ENCODE results near the gene KANSL1.

The KANSL1 gene

DNA sequence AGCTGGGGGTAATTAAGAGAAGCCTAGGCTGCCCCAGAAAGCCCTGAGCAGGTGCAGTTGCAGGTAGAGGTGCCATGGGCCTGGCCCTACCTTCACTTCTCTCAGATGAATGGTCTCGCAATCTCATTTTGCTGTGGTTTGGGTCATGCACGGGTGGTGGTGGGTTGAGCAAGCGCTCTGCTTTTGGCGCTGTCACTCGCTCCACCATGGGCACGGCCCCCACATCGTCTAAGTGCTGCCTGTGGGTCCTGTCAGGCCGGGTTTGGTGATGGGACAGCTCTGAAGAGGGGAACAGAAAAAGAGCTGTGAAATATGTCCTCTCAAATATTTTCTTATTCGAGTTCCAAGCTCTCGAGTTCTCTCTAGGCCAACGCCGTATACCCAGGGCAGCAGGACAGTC is 154.3 kb downstream of the KANSL1 start:
- no peak for TF ChIP-seq Cebpa-rat (IDR thresholded peaks at IDR 0.05)
- Histone ChIP-seq H3K27me3 (no peaks in the 10 kb centered on the region), H3K4me2 (no peak overlapping the region), H4K20me1 (peaks cover 60% of the 10 kb centered on the region), H3K9me3 (no peaks in the 10 kb centered on the region), H3K4me3 (no peak overlapping the region), H3K4me1 (no peaks in the 10 kb centered on the region), H3K27ac (no peak overlapping the region), H3K36me3 (peaks cover 100% of the 10 kb centered on the region), H3K9ac (no peak overlapping the region)

DNA sequence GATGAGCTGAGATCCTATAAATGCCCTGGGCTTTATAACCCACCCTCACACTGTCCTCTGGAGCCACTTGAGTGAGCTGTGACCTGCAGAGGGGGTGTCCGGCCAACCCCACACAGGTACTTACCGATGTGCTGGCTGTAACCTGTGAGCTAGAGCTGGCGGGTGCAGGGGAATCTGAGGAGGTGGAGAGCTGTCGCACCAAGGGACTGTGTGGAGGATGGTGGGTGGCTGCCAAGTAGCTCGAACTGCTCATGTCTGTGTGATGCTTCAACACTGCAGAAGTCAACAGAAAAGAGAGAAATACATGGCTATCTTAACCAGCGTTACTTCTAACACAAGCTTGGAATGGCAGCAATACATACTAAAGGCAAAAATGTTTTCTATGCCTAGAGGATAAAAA is 154.8 kb downstream of the KANSL1 start:
- Histone ChIP-seq H3K27me3 (no peaks in the 10 kb centered on the region), H3K4me1 (no peaks in the 10 kb centered on the region), H3K36me3 (peaks cover 100% of the 10 kb centered on the region), H3K4me3 (no peak overlapping the region), H3K4me2 (no peak overlapping the region), H3K9ac (no peak overlapping the region), H3K27ac (no peak overlapping the region), H4K20me1 (peaks cover 59% of the 10 kb centered on the region), H3K9me3 (no peaks in the 10 kb centered on the region)
- no peak for TF ChIP-seq Cebpa-rat (IDR thresholded peaks at IDR 0.05)

DNA sequence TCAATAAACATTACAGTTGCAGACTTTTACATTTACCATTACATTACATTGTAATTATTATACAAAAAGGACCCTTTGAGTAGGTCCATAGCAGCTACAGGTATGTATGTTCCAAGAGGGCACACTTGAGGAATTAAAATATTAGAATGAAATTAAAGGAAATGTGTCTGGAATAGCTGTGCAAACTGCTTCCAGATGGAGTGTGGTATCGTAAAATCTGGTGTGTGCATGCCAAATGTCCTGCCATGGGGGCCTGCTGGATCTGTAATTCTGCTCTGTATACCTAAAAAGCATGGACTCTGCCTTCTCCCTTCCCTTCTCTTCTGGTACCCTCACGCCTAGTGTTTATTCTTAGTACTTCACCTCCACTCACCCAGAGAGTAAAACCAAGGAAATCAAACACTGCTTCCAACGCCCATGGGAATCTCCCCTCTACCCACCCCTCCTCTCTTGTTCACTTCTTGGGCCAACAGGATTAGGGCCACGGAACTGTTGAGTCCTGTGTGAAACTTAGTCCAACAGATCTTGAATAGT is 155.4 kb downstream of the KANSL1 start:
- peaks cover 59% of the 10 kb centered on the region for H4K20me1 ChIP-seq
- H3K4me3 ChIP-seq = no peak overlapping the region
- no peaks in the 10 kb centered on the region for H3K4me1 ChIP-seq
- H3K9ac ChIP-seq = no peak overlapping the region
- H3K9me3 ChIP-seq = no peaks in the 10 kb centered on the region
- H3K27ac ChIP-seq = no peak overlapping the region
- no peak for TF ChIP-seq Cebpa-rat (IDR thresholded peaks at IDR 0.05)
- no peaks in the 10 kb centered on the region for H3K27me3 ChIP-seq
- H3K4me2 ChIP-seq = no peak overlapping the region
- peaks cover 100% of the 10 kb centered on the region for H3K36me3 ChIP-seq

DNA sequence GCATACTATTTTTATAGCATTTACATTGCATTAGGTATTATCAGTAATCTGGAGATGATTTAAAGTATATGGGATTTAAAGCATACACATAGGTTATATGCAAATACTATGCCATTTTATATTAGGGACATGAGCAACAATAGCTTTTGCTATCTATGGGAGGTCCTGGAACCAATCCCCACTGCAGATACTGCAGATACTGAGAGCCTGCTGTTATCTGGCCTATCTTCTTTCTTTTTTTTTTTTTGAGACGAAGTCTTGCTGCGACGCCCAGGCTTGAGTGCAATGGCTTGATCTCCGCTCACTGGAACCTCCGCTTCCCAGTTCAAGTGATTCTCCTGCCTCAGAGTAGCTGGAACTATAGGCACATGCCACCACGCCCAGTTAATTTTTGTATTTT is 156.7 kb downstream of the KANSL1 start:
- Histone ChIP-seq H3K4me3 (no peak overlapping the region), H4K20me1 (peaks cover 62% of the 10 kb centered on the region), H3K4me1 (no peaks in the 10 kb centered on the region), H3K4me2 (no peak overlapping the region), H3K9me3 (no peaks in the 10 kb centered on the region), H3K9ac (no peak overlapping the region), H3K27me3 (no peaks in the 10 kb centered on the region), H3K36me3 (peaks cover 100% of the 10 kb centered on the region), H3K27ac (no peak overlapping the region)
- TF ChIP-seq Cebpa-rat (IDR thresholded peaks at IDR 0.05) = no peak

DNA sequence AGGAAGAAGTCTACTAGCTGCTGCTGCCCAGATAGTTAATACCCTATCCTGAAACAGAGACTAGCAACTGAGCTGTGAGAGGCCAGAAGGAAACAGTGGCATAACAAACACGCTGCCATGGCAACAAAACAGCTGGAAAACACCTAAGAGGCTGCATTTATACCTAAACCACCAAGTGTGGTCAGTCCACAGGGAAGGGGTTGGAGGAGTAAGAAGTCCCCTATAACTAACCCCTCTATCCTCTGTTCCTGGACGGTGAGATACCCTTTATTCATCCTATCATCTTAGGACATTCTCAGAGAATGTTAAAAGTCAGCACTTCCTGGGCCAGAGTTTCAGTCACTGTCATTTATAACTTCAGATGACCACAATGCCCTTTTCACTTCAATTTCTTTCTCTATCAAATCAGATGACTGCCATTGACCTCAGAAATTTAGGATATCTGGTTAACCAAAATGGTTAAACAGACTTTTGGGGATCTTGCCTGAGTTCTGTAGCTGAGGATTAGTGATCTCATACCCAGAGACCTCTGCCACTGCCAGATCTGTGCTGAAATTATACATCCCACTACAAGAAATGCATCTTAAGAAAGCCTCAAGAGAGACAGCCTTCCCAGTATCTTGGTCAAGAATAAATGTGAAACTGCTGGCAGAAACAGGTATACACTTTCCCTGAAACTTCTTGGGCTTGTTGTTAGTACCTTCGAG is 158.0 kb downstream of the KANSL1 start:
- no peak overlapping the region for H3K4me3 ChIP-seq
- H3K9ac ChIP-seq = no peak overlapping the region
- 0 out of 2 replicates have a peak, but pooled peaks cover 2% of the 10 kb centered on the region for H3K4me1 ChIP-seq
- no peaks in the 10 kb centered on the region for H3K27me3 ChIP-seq
- no peak overlapping the region for H3K27ac ChIP-seq
- TF ChIP-seq Cebpa-rat (IDR thresholded peaks at IDR 0.05) = no peak
- H4K20me1 ChIP-seq = peaks cover 73% of the 10 kb centered on the region
- no peak overlapping the region for H3K4me2 ChIP-seq
- no peaks in the 10 kb centered on the region for H3K9me3 ChIP-seq
- H3K36me3 ChIP-seq = peaks cover 100% of the 10 kb centered on the region

DNA sequence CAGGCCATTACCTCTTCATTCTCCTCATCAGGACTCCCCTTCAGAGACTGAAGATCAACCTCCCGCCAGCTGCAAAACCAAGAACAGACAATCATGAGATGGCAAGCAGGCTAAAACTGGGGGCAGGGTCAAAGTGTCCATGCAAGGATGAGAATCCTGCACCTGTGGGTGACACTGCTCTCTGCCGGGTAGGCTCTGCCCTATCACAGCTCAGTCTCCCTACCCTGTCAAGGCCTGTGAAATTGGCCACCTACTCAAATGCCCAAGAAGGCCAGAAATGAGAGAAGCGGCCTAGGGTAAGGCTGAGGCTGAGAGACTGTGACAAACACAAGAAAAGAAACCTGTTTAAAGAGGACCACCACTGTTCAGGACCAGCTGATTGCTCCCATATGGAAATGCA is 159.8 kb downstream of the KANSL1 start:
- Histone ChIP-seq H3K36me3 (peaks cover 96% of the 10 kb centered on the region), H3K4me1 (peaks cover 18% of the 10 kb centered on the region), H3K27me3 (no peaks in the 10 kb centered on the region), H3K9ac (no peak overlapping the region), H3K9me3 (no peaks in the 10 kb centered on the region), H3K4me2 (no peak overlapping the region), H4K20me1 (peaks cover 77% of the 10 kb centered on the region), H3K27ac (no peak overlapping the region), H3K4me3 (no peak overlapping the region)
- no peak for TF ChIP-seq Cebpa-rat (IDR thresholded peaks at IDR 0.05)

DNA sequence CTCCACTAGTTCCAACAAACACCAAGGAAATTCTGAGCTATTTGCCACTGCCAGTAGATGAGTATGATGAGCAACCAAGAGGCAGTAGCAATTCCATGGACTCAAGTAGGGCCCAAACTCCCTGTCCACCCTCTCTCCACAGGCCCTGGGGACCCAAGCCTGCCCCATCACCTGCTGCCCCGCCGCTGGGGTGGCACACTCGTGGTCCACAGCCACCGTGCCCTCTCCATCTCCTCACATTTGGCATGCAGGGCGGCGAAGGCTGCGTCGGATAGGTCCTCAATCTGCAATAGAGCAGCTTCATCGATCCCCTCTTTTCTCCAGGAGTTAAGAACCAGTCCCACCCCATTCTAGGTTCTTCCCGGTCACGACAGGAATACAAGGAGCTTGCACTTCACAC is 160.3 kb downstream of the KANSL1 start:
- no peak overlapping the region for H3K27ac ChIP-seq
- no peak for TF ChIP-seq Cebpa-rat (IDR thresholded peaks at IDR 0.05)
- H3K4me3 ChIP-seq = no peak overlapping the region
- no peaks in the 10 kb centered on the region for H3K27me3 ChIP-seq
- peaks cover 23% of the 10 kb centered on the region for H3K4me1 ChIP-seq
- H3K4me2 ChIP-seq = no peak overlapping the region
- H3K36me3 ChIP-seq = peaks cover 93% of the 10 kb centered on the region
- no peak overlapping the region for H3K9ac ChIP-seq
- no peaks in the 10 kb centered on the region for H3K9me3 ChIP-seq
- peaks cover 77% of the 10 kb centered on the region for H4K20me1 ChIP-seq

DNA sequence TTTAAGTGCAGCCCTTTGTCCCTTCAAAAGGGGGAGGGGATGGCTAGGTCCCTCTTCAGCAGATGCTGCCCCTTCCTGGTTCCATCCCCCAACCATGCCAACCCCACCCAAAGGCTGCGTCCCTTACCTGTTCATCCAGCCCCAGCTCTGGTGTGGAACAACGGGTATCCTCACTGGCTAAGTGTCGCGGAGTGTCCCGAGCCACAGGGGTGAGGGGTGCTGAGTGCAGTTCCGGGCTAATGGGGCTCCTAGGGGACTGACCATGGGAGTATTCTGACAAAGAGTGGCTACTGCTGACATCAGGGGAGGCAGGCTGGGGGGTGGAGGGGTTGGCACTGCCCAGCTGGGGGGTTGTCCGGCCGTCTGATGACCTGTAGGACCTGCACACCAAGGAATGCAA is 161.3 kb downstream of the KANSL1 start:
- no peak overlapping the region for H3K9ac ChIP-seq
- no peaks in the 10 kb centered on the region for H3K9me3 ChIP-seq
- no peak overlapping the region for H3K4me3 ChIP-seq
- no peak for TF ChIP-seq Cebpa-rat (IDR thresholded peaks at IDR 0.05)
- H3K4me2 ChIP-seq = no peak overlapping the region
- no peak overlapping the region for H3K27ac ChIP-seq
- peaks cover 33% of the 10 kb centered on the region for H3K4me1 ChIP-seq
- H3K36me3 ChIP-seq = peaks cover 83% of the 10 kb centered on the region
- H3K27me3 ChIP-seq = no peaks in the 10 kb centered on the region
- peaks cover 81% of the 10 kb centered on the region for H4K20me1 ChIP-seq

DNA sequence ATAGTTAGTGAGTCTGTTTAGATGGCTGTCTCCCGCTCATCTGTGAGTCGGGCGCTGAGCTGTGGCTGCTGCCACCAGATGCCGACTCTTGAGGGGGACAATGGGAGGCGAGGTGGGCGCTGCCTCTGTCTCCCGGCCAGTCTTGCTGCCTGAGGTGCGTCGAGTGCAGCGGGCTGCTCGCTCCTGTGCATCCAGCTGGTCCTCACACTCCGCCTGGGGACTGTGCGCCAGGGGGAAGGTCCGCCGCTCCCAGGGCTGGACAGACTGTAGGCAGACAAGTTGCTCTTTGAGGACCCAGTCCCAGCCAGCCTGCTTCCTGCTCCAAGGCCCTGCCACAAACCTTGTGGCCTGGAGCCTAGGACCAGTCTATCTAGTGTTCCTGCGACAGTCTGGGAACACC is 161.8 kb downstream of the KANSL1 start:
- Histone ChIP-seq H3K27me3 (no peaks in the 10 kb centered on the region), H3K4me2 (no peak overlapping the region), H4K20me1 (peaks cover 86% of the 10 kb centered on the region), H3K9me3 (no peaks in the 10 kb centered on the region), H3K4me1 (peaks cover 37% of the 10 kb centered on the region), H3K9ac (no peak overlapping the region), H3K27ac (no peak overlapping the region), H3K36me3 (peaks cover 78% of the 10 kb centered on the region), H3K4me3 (no peak overlapping the region)
- TF ChIP-seq Cebpa-rat (IDR thresholded peaks at IDR 0.05) = no peak

DNA sequence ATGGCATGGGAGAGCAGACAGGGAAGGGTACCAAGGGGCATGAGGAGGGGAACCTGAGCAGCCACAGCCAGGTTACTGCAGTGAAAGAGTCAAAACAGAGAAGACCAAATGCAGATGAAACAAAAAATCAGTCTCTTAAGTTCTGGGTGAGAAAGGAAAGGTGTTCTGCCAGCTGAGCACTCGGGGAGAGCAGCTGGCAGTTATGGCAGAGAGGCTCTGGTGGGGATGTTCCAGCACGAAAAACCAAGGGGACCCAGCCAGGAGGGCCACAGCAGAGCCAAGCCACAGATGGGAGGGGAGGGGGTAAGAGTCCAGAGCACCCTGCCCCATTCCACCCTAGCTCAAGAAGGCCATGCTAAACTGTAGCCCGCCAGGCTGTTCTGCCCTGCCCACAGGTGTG is 162.5 kb downstream of the KANSL1 start:
- H3K27ac ChIP-seq = no peak overlapping the region
- peaks cover 44% of the 10 kb centered on the region for H3K4me1 ChIP-seq
- no peaks in the 10 kb centered on the region for H3K9me3 ChIP-seq
- peaks cover 93% of the 10 kb centered on the region for H4K20me1 ChIP-seq
- no peak for TF ChIP-seq Cebpa-rat (IDR thresholded peaks at IDR 0.05)
- H3K9ac ChIP-seq = no peak overlapping the region
- no peak overlapping the region for H3K4me3 ChIP-seq
- no peak overlapping the region for H3K4me2 ChIP-seq
- no peaks in the 10 kb centered on the region for H3K27me3 ChIP-seq
- peaks cover 71% of the 10 kb centered on the region for H3K36me3 ChIP-seq

Data from BLaER1 (cell line).